ENCODE results near the gene ARID3C. TPM values are rescaled to one million over a fixed set of nuclear protein-coding genes. Genes with fewer than 3 reads are reported as not detected.
A peak's percentile ranks its signal among the peaks of the same experiment; 100 is the strongest.

ARID3C gene
- total and polyA plus RNA-seq, 2 of the 8 experiments (the other 6 are each of a cell fraction or from before 2014, with no cell fraction given) = 0.08 TPM; not detected in 1

- no peak overlapping the region for H4K8ac ChIP-seq (ENCODE audit: extremely low read depth, insufficient read depth, low read length)
- H3K9me3 ChIP-seq (ENCODE audit: insufficient read depth in 2 of 2, low read depth in 1 of 2, low read length in 1 of 2) = no peaks in the 10 kb centered on the region
- H3K14ac ChIP-seq (ENCODE audit: insufficient read length) = no peak overlapping the region
- peaks cover 0 to 11% of the 10 kb centered on the region in 2 experiments; a peak in 2 of 4 replicates for H3K79me2 ChIP-seq (ENCODE audit: control insufficient read depth in 1 of 2, insufficient read depth in 2 of 2, low read length in 2 of 2)
- H2BK5ac ChIP-seq (ENCODE audit: low read depth, low read length) = no peak overlapping the region
- H3K23ac ChIP-seq (ENCODE audit: insufficient read length) = no peak overlapping the region
- H4K5ac ChIP-seq (ENCODE audit: insufficient read length, low read depth, low read length) = no peak overlapping the region
- POLR2A ChIA-PET (ENCODE audit: partially characterized antibody) = interaction anchor here (0.6 to 11.3 kb wide), 8 partner anchors 9 to 296 kb away, joined by 3 to 127 read pairs (median 4); partner anchors contain the start of genes GALT, IL11RA and RPP25L
- no peak overlapping the region for H3K27ac ChIP-seq (ENCODE audit: low read depth, low read length)
- peaks cover 10% of the 10 kb centered on the region for H3K79me1 ChIP-seq (ENCODE audit: low read depth, low read length)
- H2BK120ac ChIP-seq (replicated peaks; ENCODE audit: low read depth, low read length) = no peak overlapping the region
- peaks cover 6 to 15% (median 10%) of the 10 kb centered on the region in 4 experiments for H3K4me1 ChIP-seq (replicated peaks in 1 of 4; ENCODE audit: control insufficient read depth in 3 of 4, insufficient read depth in 4 of 4, low read length in 3 of 4)
- H3K36me3 ChIP-seq (ENCODE audit: control insufficient read depth in 2 of 4, insufficient read depth in 4 of 4, low read length in 3 of 4) = peaks cover 0 to 6% (median 2%) of the 10 kb centered on the region in 4 experiments; a peak in 3 of 8 replicates
- H3K4ac ChIP-seq (replicated peaks; ENCODE audit: insufficient read length, low read depth, low read length) = no peak overlapping the region
- CTCF ChIA-PET (ENCODE audit: partially characterized antibody) = interaction anchor here (0.6 to 18.5 kb wide), 38 partner anchors 9 to 377 kb away, joined by 3 to 401 read pairs (median 4); partner anchors contain the start of genes CCL27, DCTN3, GALT and IL11RA
- 0 out of 4 replicates have a peak overlapping the region, but pooled peaks of 1 of the 2 experiments have one; percentile 11 for H3K4me2 ChIP-seq (ENCODE audit: insufficient read depth in 1 of 2, low read depth in 2 of 2, low read length in 2 of 2)
- H3K9ac ChIP-seq (replicated peaks in 1 of 4; ENCODE audit: extremely low read depth in 1 of 4, low read depth in 3 of 4, low read length in 3 of 4) = no peak overlapping the region
- H2AFZ ChIP-seq (ENCODE audit: low read length) = no peak overlapping the region
- no peak overlapping the region for H4K91ac ChIP-seq (replicated peaks; ENCODE audit: insufficient read length, low read length)
- peaks cover 13 to 30% (median 26%) of the 10 kb centered on the region in 4 experiments for H3K27me3 ChIP-seq (replicated peaks in 1 of 4; ENCODE audit: control insufficient read depth in 3 of 4, extremely low read depth in 1 of 4, insufficient read depth in 3 of 4, low read length in 3 of 4)
- H2BK12ac ChIP-seq (ENCODE audit: low read depth, low read length) = peak overlapping the region; percentile 61
- no peak overlapping the region for H2AK5ac ChIP-seq (ENCODE audit: low read depth, low read length)
- H3K56ac ChIP-seq (replicated peaks; ENCODE audit: insufficient read length, low read depth, low read length) = no peak overlapping the region
- no peak overlapping the region for H2BK15ac ChIP-seq (ENCODE audit: low read length)
- no peak overlapping the region for H2BK20ac ChIP-seq (ENCODE audit: low read length)
- H3K18ac ChIP-seq (ENCODE audit: extremely low read depth, low read length) = no peak overlapping the region
- H3K4me3 ChIP-seq (ENCODE audit: extremely low read depth in 1 of 4, insufficient read depth in 2 of 4, low read depth in 3 of 4, low read length in 4 of 4) = no peak overlapping the region
- TF ChIP-seq GABPA (IDR thresholded peaks at IDR 0.05; ENCODE audit: borderline replicate concordance, insufficient read depth, low read length) = no peak
- no peak for TF ChIP-seq TEAD4 (IDR thresholded peaks at IDR 0.05; ENCODE audit: low read depth, low read length)
- TF ChIP-seq CTCF (IDR thresholded peaks at IDR 0.05; ENCODE audit: control extremely low read depth in 1 of 3, insufficient read depth in 1 of 3, low read depth in 1 of 3, low read length in 3 of 3) = peak; percentile 80 to 96 (median 88)
- TF ChIP-seq SIX5 (IDR thresholded peaks at IDR 0.05; ENCODE audit: low read depth, low read length) = no peak
- TF ChIP-seq BCL11A (IDR thresholded peaks at IDR 0.05; ENCODE audit: low read depth in 2 of 2, low read length in 2 of 2) = no peak
- peak; percentile 85 to 90 for TF ChIP-seq RAD21 (IDR thresholded peaks at IDR 0.05 in 1 of 2, conservative IDR thresholded peaks at IDR 0.05 in 1 of 2; ENCODE audit: low read depth in 2 of 2, low read length in 2 of 2)
- DNase-seq (ENCODE audit: low read depth in 1 of 2, low spot score in 2 of 2) = peak in 1 of 2 experiments; percentile 84
- peaks cover 12% of the 10 kb centered on the region for H3K23me2 ChIP-seq (ENCODE audit: low read depth, low read length)
- peaks cover 0 to 14% of the 10 kb centered on the region in 2 experiments for H4K20me1 ChIP-seq (replicated peaks in 1 of 2; ENCODE audit: control insufficient read depth in 1 of 2, insufficient read depth in 2 of 2, low read length in 2 of 2)
- FAIRE-seq = peak; percentile 90
- 40% methylated on average over 3 of the region's 3 CpGs; no CpG with 5 or more reads in 1 of the 2 experiments for WGBS, 2 experiments (ENCODE audit: extremely low coverage in 1 of 2, insufficient coverage in 1 of 2, insufficient read length in 1 of 2, insufficient replicate concordance in 2 of 2, low coverage in 1 of 2, low lambda C conversion rate in 2 of 2, missing lambda C conversion rate in 1 of 2)
Observed at GRCh38 chr9:34633851-34634550, 5.1 kb upstream of the ARID3C start.
